NOMO-1 (cell line): ENCODE measurements around the gene MEG3.

Experiments
- DNase-seq, 2 experiments: peaks; one replicate each; lab custom pipeline; 2025; ENCODE audit not compliant: unreplicated experiment in 2 of 2; lab: John Stamatoyannopoulos, UW

The MEG3 gene

GRCh38 chr14:100907240-100907639, 81.3 kb downstream of the MEG3 start:
- DNase-seq = no peak

GRCh38 chr14:100909439-100909838, 83.5 kb downstream of the MEG3 start:
- DNase-seq = no peak
